Smooth muscle cell (in vitro differentiated cells): ENCODE data around the gene PUM2. TPM values are rescaled to one million over a fixed set of nuclear protein-coding genes. Genes with fewer than 3 reads are reported as not detected.

Experiments used
- DNase-seq: peaks from one replicate; lab custom pipeline; 2025; ENCODE audit not compliant: unreplicated experiment; lab: John Stamatoyannopoulos, UW
- H2AFZ ChIP-seq: fragments of 200-600 bp; sonication (generic); 2 replicates; pipeline ENCODE4 v1.6.0; 2016; ENCODE audit warnings: antibody characterized with exemption, low read depth, mild to moderate bottlenecking
- H3F3A ChIP-seq: fragments of 200-600 bp; sonication (generic); 2 replicates; pipeline ENCODE4 v1.6.0; 2017; ENCODE audit warnings: antibody characterized with exemption, low read depth
- H3K27ac ChIP-seq: fragments of 200-600 bp; sonication (generic); 2 replicates; pipeline ENCODE4 v1.5.1; 2016; ENCODE audit warnings: low read depth, mild to moderate bottlenecking
- H3K27me3 ChIP-seq: fragments of 200-600 bp; sonication (generic); 2 replicates; pipeline ENCODE4 v1.6.1; 2016; ENCODE audit warnings: low read depth, mild to moderate bottlenecking
- H3K36me3 ChIP-seq: fragments of 200-600 bp; sonication (generic); 2 replicates; pipeline ENCODE4 v1.5.1; 2016; ENCODE audit warnings: low read depth
- H3K4me1 ChIP-seq: fragments of 200-600 bp; sonication (generic); 2 replicates; pipeline ENCODE4 v1.5.1; 2016; ENCODE audit warnings: low read depth
- H3K4me2 ChIP-seq: fragments of 200-600 bp; sonication (generic); 2 replicates; pipeline ENCODE4 v1.6.0; 2016; ENCODE audit warnings: mild to moderate bottlenecking
- H3K4me3 ChIP-seq: fragments of 200-600 bp; sonication (generic); 2 replicates; pipeline ENCODE4 v1.5.1; 2016; ENCODE audit warnings: mild to moderate bottlenecking
- H3K79me2 ChIP-seq: fragments of 200-600 bp; sonication (generic); 2 replicates; pipeline ENCODE4 v1.6.0; 2016; ENCODE audit warnings: low read depth, mild to moderate bottlenecking
- H3K9ac ChIP-seq: fragments of 200-600 bp; sonication (generic); 2 replicates; pipeline ENCODE4 v1.6.0; 2016; ENCODE audit warnings: low read depth
- H3K9me3 ChIP-seq: fragments of 200-600 bp; sonication (generic); replicated peaks from 2 replicates; pipeline ENCODE4 v1.5.1; 2016; ENCODE audit warnings: low read depth
- H4K20me1 ChIP-seq: fragments of 200-600 bp; sonication (generic); 2 replicates; pipeline ENCODE4 v1.6.0; 2016; ENCODE audit warnings: low read depth
- WGBS: methylation state at CpG from one replicate; pipeline ENCODE4 v1.1.7; 2016; ENCODE audit warnings: low lambda C conversion rate; 5-methylcytosine and 5-hydroxymethylcytosine counted together
- polyA plus RNA-seq: library from polyadenylated mRNA; unstranded; fragments of >200 nt; fragmentation: Nextera tagmentation; extraction: Ambion mirVana; gene quantifications from 2 replicates; pipeline ENCODE4 v1.2.1, GENCODE V29; 2016
- total RNA-seq: library from RNA; depleted of rRNA; stranded (reverse); fragments of >200 nt; gene quantifications from 2 replicates; pipeline ENCODE4 v1.2.3, GENCODE V29; 2014
- TF ChIP-seq, protein P1 (sequence below): fragments of 200-600 bp; sonication (generic); IDR thresholded peaks from 2 replicates; pipeline ENCODE4 v1.5.1; 2017; ENCODE audit warnings: borderline replicate concordance, mild to moderate bottlenecking, antibody characterized with exemption; ENCODE audit not compliant: insufficient read depth, poor library complexity, severe bottlenecking

Gene PUM2
- total and polyA plus RNA-seq, 2 experiments from 2014 or later: 5.2 to 42.0 TPM

- H2AFZ ChIP-seq: peak overlapping the region; percentile 95
- H3K9me3 ChIP-seq: no peaks in the 10 kb centered on the region
- peak overlapping the region; percentile 92 for H3K27ac ChIP-seq
- peaks cover 35% of the 10 kb centered on the region for H3K4me1 ChIP-seq
- H3K79me2 ChIP-seq: peaks cover 32% of the 10 kb centered on the region
- peak overlapping the region; percentile 93 for H3K4me2 ChIP-seq
- peaks cover 5% of the 10 kb centered on the region for H3F3A ChIP-seq
- no peak for DNase-seq
- TF ChIP-seq, protein P1, sequence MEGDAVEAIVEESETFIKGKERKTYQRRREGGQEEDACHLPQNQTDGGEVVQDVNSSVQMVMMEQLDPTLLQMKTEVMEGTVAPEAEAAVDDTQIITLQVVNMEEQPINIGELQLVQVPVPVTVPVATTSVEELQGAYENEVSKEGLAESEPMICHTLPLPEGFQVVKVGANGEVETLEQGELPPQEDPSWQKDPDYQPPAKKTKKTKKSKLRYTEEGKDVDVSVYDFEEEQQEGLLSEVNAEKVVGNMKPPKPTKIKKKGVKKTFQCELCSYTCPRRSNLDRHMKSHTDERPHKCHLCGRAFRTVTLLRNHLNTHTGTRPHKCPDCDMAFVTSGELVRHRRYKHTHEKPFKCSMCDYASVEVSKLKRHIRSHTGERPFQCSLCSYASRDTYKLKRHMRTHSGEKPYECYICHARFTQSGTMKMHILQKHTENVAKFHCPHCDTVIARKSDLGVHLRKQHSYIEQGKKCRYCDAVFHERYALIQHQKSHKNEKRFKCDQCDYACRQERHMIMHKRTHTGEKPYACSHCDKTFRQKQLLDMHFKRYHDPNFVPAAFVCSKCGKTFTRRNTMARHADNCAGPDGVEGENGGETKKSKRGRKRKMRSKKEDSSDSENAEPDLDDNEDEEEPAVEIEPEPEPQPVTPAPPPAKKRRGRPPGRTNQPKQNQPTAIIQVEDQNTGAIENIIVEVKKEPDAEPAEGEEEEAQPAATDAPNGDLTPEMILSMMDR: no peak
- WGBS: 23% methylated on average over 4 of the region's 4 CpGs
- H4K20me1 ChIP-seq: peaks cover 29% of the 10 kb centered on the region
- H3K36me3 ChIP-seq: no peaks in the 10 kb centered on the region
- H3K27me3 ChIP-seq: no peaks in the 10 kb centered on the region
- H3K4me3 ChIP-seq: no peak overlapping the region
- H3K9ac ChIP-seq: no peak overlapping the region
These were observed 1.6 kb upstream of the PUM2 start for GRCh38 chr2:20352230-20352578.

DNA sequence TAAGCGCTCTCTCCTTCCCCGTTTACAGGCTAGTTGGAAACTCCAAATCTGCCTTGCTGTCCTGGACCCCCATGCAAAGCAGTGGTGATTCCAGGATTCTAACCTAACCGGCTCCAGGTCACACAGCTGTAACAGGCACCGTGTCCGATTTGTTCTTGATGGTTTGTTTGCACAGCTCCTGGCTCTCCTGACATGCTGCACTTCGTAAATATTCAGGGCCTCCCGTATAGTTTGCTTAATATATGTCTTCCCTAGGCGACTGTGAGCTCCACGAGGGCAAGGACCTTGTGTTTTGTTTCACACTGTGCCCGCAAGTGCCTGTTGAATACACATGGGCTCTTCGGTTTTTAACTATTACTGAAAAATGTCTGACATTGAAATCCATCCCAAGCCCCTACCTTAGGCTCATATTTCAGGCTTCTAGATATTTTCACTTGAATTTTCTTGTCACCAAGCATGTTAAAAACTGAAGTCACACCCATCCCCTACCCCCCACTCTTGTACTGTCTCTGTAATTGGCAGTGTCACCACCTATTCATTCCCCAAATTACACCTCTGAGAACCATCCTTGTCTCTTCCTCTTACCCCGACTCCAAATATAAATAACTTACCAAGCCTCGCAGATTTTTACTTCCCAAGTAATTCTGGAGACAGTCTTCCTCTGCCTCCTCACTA is 1.0 kb upstream of the PUM2 start:
- no peaks in the 10 kb centered on the region for H3K36me3 ChIP-seq
- peaks cover 5% of the 10 kb centered on the region for H3F3A ChIP-seq
- H3K79me2 ChIP-seq: peaks cover 37% of the 10 kb centered on the region
- peak overlapping the region; percentile 98 for H3K9ac ChIP-seq
- H2AFZ ChIP-seq: peak overlapping the region; percentile 95
- no peaks in the 10 kb centered on the region for H3K9me3 ChIP-seq
- H3K27me3 ChIP-seq: no peaks in the 10 kb centered on the region
- DNase-seq: no peak
- TF ChIP-seq, protein P1: no peak
- peak overlapping the region; percentile 93 for H3K4me2 ChIP-seq
- H3K4me1 ChIP-seq: peaks cover 40% of the 10 kb centered on the region
- H4K20me1 ChIP-seq: peaks cover 35% of the 10 kb centered on the region
- 20% methylated on average over 13 of the region's 13 CpGs for WGBS
- peak overlapping the region; percentile 88 for H3K4me3 ChIP-seq
- H3K27ac ChIP-seq: peak overlapping the region; percentile 92

DNA sequence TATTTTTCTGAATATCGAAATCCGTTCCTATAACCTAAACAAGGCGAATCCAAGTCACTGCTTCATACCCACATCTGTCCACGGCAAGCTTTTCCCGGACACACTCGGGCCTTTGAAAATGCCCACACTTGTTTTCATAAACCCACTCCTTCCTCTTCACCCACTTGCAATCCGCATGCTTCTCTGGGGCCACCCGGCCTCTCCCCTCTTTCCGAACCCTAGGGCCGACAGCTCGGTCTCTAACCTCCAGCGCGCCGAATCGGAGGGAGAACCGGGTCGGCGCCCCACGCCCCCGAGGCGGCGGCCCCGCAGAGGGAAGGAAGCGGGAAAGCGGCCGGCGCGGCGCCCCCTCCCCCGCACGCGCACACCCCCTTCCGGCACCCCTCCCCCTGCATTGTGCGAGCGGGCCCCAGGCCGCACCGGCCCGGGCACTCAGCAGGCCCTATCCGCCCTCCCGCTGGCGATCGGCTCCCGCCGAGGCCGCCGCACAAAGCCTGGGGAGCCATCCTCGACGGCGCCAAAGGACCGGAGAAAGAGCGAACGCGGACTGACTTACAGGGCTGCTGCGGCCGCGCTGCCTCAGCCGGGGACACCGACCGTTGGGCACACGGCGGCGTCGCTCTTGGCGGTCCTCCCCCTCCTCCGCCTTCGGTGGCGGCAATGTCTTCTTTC is 467 bp downstream of the PUM2 start:
- H3K9ac ChIP-seq: peak overlapping the region; percentile 98
- H3K79me2 ChIP-seq: peaks cover 52% of the 10 kb centered on the region
- H3K9me3 ChIP-seq: no peaks in the 10 kb centered on the region
- H3K27me3 ChIP-seq: no peaks in the 10 kb centered on the region
- no peaks in the 10 kb centered on the region for H3K36me3 ChIP-seq
- peak overlapping the region; percentile 57 for H2AFZ ChIP-seq
- TF ChIP-seq, protein P1: no peak
- DNase-seq: no peak
- H4K20me1 ChIP-seq: peaks cover 50% of the 10 kb centered on the region
- peak overlapping the region; percentile 88 for H3K4me3 ChIP-seq
- peak overlapping the region; percentile 92 for H3K27ac ChIP-seq
- peaks cover 40% of the 10 kb centered on the region for H3K4me1 ChIP-seq
- WGBS: under 1% methylated on average over 34 of the region's 67 CpGs
- H3K4me2 ChIP-seq: peak overlapping the region; percentile 93
- peaks cover 5% of the 10 kb centered on the region for H3F3A ChIP-seq
